ENCODE data around the gene ATIC.

- TF ChIP-seq, protein P1, sequence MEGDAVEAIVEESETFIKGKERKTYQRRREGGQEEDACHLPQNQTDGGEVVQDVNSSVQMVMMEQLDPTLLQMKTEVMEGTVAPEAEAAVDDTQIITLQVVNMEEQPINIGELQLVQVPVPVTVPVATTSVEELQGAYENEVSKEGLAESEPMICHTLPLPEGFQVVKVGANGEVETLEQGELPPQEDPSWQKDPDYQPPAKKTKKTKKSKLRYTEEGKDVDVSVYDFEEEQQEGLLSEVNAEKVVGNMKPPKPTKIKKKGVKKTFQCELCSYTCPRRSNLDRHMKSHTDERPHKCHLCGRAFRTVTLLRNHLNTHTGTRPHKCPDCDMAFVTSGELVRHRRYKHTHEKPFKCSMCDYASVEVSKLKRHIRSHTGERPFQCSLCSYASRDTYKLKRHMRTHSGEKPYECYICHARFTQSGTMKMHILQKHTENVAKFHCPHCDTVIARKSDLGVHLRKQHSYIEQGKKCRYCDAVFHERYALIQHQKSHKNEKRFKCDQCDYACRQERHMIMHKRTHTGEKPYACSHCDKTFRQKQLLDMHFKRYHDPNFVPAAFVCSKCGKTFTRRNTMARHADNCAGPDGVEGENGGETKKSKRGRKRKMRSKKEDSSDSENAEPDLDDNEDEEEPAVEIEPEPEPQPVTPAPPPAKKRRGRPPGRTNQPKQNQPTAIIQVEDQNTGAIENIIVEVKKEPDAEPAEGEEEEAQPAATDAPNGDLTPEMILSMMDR (conservative IDR thresholded peaks at IDR 0.05; ENCODE audit: low read length) = no peak
- TF ChIP-seq EZH2phosphoT487 (IDR thresholded peaks at IDR 0.05; ENCODE audit: borderline replicate concordance) = no peak
These were observed 70.2 kb downstream of the ATIC start for GRCh38 chr2:215382011-215382410.
